GM19438 (cell line): ENCODE results near the gene PID1.

Experiments used
- ATAC-seq: cut with Tn5 transposase; IDR thresholded peaks from one replicate; pipeline ENCODE4 v1.9.1; 2021; ENCODE audit warnings: low read depth; ENCODE audit not compliant: unreplicated experiment

PID1 gene

DNA sequence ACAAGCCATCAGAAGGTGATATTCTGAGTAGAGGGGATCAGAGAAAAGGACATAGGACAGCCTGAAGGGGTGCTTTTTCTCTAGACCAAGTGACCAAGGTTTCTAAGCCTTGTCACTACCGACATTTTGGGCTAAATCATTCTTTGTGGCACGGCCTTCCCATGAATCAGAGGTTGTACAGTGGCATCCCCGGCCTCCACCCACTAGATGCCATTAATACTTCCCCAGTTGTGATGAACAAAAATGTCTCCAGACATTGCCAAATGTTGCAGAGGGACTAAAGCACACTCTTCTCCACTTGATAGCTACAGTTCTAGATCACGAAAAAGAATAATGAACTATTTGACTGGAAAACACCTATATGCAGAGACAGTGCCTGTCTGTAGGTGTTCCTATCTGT, 143.6 kb downstream of the PID1 start:
- ATAC-seq, result no peak

DNA sequence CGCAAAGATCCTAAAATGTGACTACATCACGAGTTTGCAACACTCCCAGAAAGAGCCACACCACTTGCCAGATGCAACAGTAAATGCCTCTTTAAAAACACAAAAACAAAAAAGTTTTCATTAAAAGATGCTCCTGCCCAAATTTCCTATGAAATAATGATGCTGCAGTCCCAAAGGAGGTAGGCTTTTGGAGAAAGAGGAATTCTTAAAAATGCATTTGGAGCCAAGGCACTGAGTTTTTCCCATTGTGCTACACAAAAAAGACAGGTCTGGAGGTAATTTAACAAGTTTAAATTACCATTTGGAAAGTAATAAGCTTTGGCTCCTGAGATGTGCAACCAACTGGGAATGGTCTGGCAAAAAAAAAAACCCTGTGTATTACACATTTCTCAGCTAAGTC, 145.0 kb downstream of the PID1 start:
- no peak for ATAC-seq

DNA sequence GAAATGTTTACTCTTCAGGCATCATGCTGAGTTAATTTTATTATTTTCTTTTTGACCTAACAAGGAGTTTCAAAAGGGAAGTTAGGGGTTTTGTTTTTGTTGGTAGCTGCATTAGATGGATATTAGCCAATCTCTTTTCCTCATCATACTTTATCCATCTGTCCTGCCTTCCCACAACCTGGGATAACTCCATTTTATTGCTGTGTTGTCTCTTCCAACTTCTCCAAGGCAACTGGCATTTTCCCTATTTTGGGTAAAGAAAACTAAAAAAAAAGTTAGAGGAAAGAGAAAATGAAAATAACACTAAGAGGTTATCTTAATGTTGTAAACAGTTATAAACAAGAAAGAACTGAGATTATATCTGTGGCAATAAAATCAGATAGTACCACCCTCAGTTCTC, 147.0 kb downstream of the PID1 start:
- no peak for ATAC-seq

DNA sequence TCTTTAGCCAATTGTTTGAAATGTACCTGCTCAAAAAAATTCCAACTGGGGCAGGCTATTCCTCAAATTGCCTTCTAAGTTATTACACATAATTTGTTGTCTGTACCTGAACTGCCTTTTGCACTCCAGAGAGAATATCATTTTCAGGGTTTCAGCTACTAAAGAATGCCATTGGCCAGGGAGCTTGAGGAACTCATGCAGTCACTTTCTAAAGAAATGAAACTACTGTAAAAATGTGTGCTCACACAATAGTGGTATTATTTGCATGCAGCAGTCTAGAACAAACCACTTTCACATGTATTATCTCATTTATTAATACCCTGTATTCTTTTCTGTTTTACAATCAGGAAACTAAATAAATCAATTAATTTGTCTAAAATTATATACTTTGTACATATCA, 152.2 kb downstream of the PID1 start:
- ATAC-seq, result peak; percentile 66

DNA sequence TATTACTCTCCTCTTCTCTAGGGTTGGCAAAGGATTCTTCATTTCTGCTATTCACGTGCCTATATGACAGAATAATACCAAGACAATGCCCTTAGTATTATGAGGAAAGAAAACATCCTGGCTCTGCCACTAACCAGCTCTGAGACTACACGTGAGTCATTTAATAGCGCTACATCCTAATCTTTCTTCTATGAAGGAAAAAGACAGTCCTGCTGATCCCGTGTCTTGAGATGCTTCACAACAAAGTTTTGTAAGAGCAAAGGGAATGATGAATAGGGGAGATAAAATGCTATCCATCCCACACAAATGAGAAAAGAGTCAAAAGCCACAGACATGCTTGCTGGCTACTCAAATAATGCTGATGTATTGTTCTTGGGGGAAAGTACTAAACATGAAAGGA, 152.8 kb downstream of the PID1 start:
- ATAC-seq, result no peak

DNA sequence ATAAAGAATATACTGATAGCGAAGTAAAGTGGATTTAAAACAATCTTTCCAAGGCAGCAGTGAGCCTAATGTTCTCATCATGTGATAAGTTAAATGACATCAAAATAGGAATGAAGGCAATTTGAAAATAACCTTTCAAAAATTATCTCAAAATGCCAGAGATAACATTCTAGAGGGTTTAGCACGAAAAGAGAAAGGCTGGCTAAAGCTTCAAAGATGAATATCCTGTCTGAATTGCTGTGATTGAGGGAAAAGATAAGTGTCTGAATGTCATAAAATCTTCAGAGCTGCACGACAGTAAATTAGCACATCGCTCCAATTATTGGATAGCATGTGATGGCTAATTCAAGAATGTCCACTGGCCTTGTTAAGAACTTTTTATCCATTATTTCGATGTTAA, 159.3 kb downstream of the PID1 start:
- no peak for ATAC-seq

DNA sequence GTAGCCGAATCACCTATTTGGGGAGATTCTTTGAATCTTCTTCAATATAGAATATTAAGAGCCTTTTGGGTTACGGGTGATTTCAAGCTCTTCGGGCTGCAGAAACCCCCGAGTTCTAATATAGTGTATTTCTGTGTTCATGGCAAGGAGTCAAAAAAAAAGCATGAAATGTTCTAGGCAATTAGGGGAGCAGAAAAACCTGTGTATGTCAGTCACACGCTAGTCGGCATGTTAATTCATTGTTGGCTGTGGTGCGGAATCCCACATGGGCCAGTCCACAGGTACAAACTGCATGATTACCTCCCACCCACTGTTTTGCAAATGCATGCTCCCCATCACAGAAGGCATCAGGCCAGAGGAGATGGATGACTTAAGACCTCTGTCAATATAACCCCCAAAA, 161.9 kb downstream of the PID1 start:
- ATAC-seq, result no peak

DNA sequence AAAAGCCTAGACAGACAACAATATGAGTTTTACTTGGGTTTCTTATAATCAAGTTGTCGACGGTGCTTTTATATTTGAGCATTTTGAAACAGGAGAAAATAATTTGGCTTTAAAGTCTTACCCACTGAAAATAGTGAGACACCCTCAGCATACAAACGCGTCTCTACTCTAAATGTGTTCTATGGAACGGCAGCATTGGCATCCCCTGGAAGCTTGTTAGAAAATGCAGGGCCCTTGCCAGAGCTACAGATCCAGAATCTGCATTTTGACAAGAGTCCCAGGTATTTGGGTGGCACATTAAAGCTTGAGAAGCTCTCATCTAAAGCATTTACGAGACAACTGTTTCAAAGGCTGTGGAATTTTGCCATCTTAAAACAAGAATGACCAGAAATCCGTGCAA, 163.5 kb downstream of the PID1 start:
- no peak for ATAC-seq

DNA sequence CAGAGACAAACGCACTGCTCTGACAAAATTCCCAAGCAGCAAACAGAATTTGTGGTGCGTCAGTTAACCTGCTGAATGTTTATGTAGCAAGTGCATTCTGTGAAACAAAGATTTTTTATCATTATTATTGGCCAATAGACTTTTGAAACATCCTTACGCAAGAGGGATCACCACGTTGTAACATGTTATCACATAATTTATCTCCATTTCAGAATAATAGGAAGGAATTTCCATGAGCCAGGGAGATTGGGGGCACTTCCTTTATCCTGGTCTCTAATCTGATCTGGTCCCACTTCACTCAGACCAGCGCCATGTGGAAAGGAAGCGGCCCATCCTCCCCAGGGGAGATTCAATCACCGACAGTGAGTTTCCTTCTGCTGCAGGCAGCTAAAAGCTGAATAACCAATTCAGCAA, 166.1 kb downstream of the PID1 start:
- no peak for ATAC-seq

DNA sequence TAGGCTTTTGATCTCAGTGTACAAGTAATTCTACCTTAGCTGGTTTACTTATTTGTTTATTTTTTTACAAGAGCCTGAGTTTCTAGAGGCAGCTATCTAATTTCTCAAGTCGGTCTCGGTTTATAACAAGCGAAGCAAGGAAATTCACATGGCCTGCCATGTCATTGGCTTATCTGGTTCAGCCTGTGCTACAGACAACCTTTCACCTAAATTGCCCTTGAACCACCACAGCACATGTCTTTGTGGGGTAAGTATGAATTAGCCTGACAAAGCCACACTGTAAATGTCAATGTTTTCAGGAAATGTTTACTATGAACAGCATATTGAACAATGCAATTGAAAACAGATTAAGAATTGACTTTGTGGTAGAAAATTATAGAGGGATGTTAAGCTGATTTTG, 167.1 kb downstream of the PID1 start:
- no peak for ATAC-seq

DNA sequence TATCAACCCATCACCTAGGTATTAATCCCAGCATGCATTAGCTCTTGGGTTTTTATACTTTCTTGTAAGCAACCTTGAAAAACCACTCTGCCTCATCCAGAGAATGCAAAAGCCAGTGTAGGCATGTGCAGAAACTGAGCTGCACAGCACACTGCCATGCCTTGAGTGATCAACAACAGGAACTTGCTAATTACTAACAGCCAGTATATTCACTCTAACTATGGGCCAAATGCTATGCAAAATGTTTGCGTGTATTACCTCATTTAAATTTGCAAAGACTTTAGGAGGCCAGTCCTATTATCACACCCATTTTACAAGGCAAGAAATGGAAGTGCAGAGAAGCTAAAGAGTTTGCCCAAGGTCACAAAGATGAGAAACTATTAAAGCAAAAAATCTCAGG, 169.8 kb downstream of the PID1 start:
- no peak for ATAC-seq

DNA sequence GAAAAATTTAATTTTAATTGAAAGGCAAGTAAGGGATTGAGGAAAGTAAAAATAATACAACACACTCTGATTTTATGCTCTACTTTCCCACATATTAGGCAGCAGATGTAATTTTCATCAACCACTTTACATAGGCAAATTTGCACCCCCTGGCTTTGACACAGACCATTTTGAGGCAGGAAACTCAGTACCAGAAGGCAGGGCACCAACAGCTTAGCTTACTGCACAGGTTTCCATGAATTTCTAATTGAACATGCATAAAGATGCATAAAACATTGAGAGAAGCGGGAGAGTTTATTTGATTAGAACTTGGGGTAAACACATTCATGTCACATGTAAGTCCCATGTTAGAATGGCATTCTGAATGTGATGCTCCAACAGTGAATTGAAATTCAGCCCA, 171.9 kb downstream of the PID1 start:
- ATAC-seq, result no peak

DNA sequence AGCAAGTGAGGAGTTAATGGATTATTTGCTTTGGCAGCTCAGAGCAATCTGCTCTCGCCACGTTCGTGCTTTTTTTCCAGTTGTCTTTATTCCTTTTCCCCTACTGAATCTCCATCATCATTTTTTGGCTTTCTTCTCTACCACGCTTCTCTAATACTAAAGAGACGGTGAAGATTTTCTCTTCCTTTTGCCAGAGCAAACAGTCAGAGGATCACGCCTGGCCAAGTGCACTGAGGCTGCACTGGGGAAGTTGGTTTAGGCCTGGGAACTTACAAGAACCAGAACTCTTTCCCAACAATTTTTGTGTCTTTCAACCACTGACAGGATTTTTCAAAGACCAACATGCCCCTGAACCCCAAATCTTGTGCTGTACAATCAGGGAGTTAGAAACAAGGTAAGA, 172.3 kb downstream of the PID1 start:
- ATAC-seq, result no peak

DNA sequence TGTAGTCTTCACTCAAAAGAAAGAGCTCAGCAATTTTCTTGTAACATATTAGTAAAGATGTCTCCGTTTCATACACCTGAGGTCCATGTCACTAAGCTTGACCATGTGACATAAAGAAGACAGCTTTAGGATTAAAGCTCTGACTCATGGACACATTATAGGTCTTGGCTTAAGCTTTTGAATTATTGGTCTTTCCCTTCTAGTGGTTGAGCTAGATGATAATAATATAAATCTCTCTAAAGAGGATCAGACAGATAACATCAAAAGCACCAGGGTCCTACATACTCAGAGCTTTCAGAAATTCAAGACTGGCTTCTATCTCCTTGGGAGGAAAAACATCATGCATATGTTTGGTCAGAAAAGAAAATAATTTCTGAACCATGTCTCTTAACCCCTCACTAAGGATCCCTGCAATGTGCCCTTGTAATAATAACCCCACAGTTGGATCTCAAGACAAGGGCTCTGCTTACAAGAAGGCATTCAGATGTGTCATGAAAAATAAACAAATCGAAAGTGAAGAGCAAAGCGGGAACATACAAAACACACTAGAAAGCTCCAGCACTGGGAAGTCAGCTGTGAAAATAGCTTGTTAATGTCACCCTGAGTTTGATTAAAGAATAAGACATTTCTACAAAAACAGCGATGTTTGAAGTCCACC, 174.5 kb downstream of the PID1 start:
- ATAC-seq, result no peak

DNA sequence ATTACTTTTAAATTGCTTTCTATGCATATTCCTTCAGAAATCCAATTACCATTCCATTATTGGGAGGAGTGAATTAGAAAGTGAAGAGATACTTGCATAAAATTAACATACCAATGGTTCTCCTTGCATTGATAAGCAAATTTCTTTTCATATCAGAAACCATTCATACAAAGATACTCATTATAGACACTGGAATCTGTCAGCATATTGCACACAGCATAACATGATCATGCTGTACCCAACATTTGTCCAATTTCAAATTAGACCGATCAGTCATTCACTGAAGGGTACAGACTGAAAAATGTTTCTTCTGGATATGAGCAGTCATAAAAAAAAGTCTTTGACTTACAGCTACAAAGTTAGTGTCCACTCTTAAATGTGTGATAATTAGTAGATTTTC, 175.6 kb downstream of the PID1 start:
- ATAC-seq, result no peak

DNA sequence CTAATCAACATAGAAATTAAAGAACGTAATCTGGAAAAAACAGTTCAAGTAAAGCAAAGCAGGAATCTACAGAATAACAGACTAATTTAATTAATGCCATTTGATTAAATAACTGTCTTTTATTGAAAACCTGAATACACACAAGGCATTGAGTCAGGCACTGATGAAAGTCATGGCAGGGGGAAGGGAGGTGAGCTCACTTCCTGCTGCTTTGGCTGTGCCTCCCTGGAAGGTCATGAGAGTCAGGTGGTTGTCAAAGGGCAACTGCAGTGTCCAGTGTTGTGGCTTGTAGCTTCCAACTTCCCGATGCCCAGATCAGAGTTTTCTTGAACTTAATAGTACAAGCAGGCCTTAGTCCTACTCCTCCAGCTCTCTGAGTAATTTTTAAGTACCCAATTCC, 180.9 kb downstream of the PID1 start:
- no peak for ATAC-seq

DNA sequence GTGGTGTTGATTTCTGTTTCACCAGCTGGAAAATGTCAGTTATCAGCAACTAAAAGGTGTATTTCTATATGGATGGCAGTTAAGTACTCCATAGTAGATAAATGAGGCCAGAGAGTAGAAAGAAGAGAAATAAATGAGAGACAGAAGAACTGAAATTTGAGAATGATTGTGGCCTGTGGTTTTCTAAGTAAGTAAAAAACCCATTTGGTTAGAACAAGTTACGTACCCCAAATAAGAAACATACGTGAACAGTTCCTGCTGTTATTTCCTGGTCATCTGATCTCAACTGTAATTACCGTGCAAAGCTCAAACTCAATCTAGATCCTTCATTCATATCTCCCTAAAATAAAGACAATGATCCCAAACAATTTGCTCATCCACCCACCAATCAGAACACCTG, 181.3 kb downstream of the PID1 start:
- ATAC-seq, result no peak

DNA sequence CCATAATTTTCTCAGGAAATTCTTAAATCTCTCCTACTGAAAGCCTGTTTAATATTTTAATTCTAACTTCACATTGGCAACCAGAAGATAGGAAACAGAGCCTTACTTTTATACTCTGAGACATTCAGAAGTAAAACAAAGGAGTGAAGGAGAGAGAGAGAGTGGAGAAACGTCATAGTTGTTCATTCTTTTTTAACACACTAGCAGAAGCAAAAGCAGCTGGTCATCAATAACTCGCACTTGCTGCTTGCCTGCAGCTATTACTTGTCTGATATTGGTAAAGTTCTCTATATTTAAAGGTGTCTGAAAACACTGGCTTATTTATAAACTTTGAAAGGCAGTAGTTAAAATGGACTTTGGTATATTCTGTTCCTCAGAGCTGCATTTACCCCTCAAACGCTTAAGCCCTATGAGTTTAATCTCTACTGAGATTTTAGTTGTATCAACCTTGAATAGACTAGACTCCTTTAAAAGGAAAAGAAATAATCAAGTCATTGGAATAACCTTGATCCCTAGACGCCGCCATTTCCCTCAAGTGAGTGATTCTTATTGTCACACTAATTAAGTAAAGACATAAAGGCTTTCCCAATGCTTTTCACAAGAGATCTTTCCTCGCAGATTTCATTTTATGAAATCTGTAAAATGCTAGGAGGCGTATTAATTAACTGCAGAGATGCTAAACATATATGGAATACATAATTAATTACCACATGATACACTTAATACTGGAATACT, 182.0 kb downstream of the PID1 start:
- no peak for ATAC-seq

DNA sequence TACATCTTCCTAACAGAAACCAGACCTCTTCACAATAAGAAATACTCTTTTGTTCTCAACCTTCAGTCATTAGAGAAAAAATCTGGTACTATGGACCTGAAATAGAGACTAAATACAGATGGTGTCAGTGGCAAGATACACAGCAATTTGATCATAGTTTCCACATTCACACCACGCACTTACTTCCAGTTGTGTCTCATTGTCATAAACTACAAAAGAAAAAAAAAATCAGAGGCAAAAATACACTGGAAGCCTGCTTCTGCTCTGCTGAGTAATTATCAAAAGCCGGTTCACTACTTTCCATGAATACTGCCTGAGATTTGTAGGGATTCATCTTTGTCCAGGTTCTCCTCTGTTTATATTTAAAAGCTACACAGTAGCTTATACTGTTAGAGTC, 182.6 kb downstream of the PID1 start:
- no peak for ATAC-seq

DNA sequence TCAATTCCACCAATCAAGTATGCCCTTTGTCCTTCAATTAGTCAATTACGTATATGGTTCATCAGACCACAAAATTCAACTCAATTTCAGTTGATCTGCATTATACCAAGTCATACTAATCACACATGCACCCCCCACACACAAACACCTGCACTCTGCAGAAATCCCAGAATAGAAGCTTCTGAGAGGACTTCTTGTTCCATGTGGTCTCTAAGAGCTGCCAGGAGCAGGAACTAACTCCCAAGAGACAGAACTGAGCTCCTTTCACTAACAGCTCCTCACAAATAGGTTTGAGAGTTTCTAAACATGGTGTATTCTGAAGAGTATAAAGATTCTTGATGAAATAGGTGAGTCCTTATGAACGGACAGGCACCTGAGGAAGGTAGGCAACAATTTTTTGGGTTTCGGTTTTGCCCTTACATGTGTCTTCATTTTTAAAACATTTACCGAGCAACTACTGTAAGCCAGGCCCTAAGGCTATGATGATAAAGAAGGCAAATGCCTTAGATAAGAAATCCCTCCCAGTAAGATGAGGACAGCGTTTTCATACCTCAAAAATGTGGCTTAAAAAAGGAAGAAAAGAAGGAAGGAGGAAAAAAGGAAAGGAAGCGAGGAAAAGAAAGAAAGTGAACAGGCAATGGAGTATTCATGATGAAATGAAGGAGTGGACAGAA, 183.1 kb downstream of the PID1 start:
- no peak for ATAC-seq

DNA sequence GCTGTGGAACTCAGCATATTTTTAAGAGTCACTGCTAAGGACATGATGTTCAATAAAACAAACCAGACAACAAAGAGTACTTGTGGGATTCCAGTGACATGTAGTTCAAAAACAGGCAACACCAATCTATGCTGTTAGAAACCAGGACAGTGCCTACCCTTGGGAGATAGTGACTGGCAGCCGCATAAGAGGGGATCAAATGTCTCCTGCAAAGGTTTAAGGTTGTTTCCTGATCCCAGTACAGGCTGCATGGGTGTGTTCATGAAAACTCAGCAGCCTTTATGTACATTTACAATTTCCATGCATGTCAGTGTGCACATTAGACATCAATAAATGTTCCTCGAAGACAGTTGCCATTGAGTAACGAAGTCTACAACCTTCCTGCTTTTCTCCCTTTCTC, 183.8 kb downstream of the PID1 start:
- ATAC-seq, result no peak

DNA sequence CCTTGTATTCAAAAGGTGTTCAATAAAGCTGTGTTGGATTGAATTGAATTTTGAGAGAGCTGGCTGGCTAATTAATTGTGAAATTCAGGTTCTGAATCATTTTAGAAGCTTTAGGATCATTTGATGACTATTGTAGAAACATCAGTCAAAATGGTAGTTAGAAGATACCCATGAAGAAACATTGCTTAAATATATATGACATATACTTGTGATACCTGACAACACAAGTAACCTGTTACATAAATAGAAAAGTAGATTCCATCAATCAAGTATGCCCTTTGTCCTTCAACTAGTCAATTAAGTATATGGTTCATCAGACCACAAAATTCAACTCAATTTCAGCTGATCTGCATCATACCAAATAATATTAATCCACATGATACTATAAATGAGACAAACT, 185.6 kb downstream of the PID1 start:
- ATAC-seq, result no peak
